GM19239 (cell line): ENCODE data around the gene CDH13.

Source experiments
- DNase-seq: peaks from one replicate; pipeline ENCODE4 v3.0.0; 2011; ENCODE audit warnings: low spot score; ENCODE audit not compliant: insufficient read length
- FAIRE-seq: peaks from 2 replicates; lab custom pipeline; 2011; peaks lifted over from hg19 to GRCh38; lab: Jason Lieb, UNC

Gene CDH13

DNA sequence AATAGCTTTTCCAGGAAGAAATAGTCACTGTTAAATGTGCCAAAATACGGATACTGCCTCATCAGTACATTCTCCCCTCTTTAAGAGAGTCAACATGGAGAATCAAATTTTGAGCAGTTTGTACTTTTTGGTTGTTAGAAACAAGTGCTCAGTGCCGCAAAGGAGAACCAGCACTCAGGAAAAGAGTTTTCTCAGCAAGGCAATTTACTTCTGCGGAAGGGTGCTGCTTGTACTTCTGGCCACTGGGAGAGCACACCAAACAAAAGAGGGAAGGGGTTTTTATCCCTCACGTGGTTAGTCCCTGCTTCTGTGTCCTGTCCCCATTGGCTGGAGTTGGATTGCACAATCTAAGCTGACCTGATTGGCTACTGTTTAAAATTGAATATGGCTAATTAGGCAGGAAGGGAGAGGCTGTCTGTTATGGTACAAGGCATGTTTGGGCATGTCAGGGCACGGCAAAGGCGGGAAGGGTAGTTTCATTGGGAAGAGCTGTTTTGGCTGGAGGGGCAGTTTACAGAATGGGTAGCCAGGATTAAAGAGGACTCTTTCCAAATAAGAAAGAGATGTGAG, 499.3 kb downstream of the CDH13 start:
- no peak for DNase-seq
- no peak for FAIRE-seq

GRCh38 chr16:83128041-83128440, 501.3 kb downstream of the CDH13 start:
- no peak for DNase-seq
- FAIRE-seq, result no peak

- FAIRE-seq, result no peak
- no peak for DNase-seq
Measured at GRCh38 chr16:83130039-83130438, 503.3 kb downstream of the CDH13 start.

DNA sequence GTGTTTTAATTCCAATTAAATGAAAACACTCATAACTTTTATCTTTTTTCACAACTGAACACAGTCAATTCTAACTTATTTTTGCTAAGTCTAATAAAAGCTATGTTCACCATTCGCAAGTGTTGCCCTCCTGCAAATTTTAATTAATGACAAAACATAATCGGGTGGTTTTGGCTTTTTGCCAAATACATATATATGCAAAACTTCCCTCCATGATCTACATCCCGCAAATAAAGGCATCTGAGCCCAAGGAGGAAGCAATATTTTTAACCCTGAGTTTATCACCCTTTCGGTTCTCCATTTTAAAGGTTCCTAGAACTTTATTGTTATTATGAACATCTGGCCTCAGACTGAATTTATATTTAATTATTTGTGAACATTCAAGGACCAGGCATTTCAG, 507.9 kb downstream of the CDH13 start:
- DNase-seq (no peak), FAIRE-seq (no peak)

GRCh38 chr16:83136419-83136818, 509.6 kb downstream of the CDH13 start:
- DNase-seq (no peak), FAIRE-seq (no peak)

DNA sequence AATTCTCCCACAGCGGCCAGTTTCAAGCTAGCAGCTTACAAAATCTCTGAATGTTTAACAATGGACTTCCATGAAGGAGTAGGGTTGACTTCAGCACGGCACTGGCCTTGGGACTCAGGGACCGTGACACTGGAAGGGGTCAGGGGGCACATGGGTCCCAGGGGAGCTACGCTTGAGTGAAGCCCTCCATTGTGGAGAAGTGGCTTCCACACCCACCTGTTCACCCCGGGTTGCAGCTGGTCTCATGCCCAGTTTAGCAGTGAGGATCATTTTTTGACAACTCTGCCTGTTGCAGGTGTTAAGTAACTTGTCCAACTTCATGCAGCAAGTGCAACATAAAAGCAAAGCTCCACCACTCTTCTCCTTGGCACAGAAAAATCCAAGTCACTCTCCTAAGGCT, 510.2 kb downstream of the CDH13 start:
- DNase-seq (no peak), FAIRE-seq (no peak)

GRCh38 chr16:83137326-83137781, 510.6 kb downstream of the CDH13 start:
- FAIRE-seq, result no peak
- peak; percentile 29 for DNase-seq

DNA sequence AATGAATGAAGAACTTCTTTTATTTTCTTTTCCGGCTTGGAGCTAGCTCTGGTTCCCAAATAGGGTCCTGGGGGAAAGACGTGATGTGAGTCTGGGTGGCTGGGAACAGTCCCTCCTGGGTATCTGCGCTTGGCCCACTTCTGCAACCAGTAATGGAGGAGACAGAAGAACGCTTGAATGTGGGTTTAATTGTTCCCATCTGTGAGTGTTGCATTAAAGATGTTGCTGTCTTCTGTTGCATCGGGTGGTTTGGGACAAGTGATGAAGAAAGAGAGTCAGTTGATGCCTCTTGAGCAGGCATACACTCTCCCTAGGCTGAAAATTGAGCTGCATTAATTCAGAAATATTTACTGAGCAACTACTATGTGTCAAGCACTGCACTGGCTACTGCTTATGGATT, 511.1 kb downstream of the CDH13 start:
- no peak for DNase-seq
- FAIRE-seq, result no peak

DNA sequence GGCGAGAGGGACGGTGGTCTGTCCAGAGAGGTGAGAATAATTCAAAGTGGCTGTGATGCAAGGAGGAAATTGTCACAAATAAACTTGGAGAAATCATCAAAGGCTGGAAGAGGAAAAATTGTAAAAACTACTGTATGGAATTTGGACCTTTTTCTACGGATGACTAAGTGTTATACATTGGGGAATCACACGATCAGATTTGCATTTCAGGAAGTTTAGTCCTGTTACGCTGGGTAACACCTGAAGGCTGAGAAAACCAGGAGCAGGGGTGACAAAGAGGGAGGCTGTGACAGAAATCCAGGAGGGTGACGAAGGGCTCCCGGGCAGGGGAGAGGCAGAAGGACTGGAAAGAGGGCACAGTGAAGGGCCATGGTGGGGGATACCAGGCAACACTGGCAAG, 511.7 kb downstream of the CDH13 start:
- DNase-seq (no peak), FAIRE-seq (no peak)

- DNase-seq, result no peak
- no peak for FAIRE-seq
Measured at GRCh38 chr16:83138976-83139690, 512.4 kb downstream of the CDH13 start.

DNA sequence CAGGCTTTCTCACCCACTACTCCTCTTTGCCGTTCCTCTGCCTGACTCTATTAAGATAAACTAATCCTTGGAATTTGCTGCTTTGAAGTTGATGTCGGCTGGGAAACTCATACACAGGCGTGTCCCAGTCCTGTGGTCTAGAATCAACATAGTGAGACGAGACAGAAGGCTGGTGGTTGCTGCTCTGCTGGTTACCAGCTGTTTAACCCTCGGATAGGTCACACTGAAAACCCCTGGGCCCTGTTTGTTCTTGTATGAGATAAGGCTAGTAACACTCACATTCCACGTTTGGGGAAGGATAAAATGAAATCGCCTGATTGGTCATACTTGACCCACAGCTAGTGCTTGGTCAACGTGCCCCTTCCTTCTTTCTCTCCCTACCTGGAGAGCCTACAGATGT, 517.0 kb downstream of the CDH13 start:
- no peak for FAIRE-seq
- DNase-seq, result no peak

GRCh38 chr16:83145297-83145696, 518.5 kb downstream of the CDH13 start:
- FAIRE-seq, result no peak

GRCh38 chr16:83147244-83147643, 520.5 kb downstream of the CDH13 start:
- no peak for FAIRE-seq
- DNase-seq, result no peak

More at GRCh38 chr16:83145297-83145696, 518.5 kb downstream of the CDH13 start:
- DNase-seq, result no peak

DNA sequence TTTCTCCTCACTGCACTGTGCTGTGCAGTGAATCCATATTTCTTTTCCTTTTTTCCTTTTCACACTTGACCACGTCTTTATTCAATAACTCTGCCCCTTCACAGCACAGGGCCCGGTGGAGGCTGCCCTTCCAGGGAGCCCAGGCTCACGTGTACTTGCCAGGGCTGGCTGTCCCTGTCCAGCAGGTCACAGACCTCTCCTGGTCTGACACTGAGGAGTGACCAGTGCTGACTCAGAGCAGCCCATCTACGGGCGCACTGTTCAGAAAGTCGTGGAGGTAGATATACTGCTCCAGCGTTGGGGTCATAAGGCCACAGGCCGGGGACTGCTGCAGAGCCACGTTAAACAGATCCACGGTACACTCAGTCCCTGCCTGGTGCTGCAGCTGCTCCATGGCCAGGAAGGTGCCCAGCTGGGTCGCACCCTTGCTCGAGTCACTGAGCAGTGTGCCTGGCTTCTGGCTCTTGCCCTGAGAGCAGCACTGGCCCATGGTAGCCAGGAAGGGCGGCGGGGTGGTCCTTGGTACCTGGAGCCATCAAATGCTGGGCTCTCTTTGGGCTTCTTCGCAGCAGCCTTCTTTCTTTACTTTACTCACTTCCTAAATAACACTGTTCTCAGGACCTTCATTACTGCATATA, 531.7 kb downstream of the CDH13 start:
- FAIRE-seq (no peak), DNase-seq (no peak)

DNA sequence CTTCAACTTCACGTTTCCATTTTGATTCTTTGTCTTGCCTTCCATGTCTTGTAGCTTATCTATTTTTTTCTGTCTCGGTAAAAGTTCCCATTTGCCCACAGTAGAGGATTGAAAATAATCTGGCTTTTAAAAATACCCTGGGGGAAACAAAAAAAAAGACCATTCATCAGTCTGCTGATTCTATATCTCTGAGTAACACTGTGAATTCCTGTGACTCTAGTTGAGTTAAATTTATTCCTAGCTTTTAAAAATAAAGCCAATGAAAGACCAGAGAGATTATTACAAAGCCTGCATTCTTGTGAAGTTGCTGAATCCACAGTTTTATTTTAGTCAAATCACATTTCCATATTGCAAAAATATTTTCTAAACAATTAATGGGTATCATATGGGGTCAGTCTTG, 532.3 kb downstream of the CDH13 start:
- FAIRE-seq (no peak), DNase-seq (no peak)

- no peak for FAIRE-seq
- DNase-seq, result no peak
Measured at GRCh38 chr16:83160287-83161020, 533.7 kb downstream of the CDH13 start.

GRCh38 chr16:83162791-83163190, 536.0 kb downstream of the CDH13 start:
- no peak for FAIRE-seq
- DNase-seq, result no peak

- FAIRE-seq (no peak), DNase-seq (no peak)
Measured at GRCh38 chr16:83164816-83165215, 538.0 kb downstream of the CDH13 start.

- no peak for FAIRE-seq
- no peak for DNase-seq
Measured at GRCh38 chr16:83171396-83171795, 544.6 kb downstream of the CDH13 start.

GRCh38 chr16:83174671-83175070, 547.9 kb downstream of the CDH13 start:
- no peak for DNase-seq
- no peak for FAIRE-seq

GRCh38 chr16:83176802-83177201, 550.0 kb downstream of the CDH13 start:
- DNase-seq, result no peak
- FAIRE-seq, result no peak
